NCI-H146 treated with DMSO at 0.1 percent for 48 hours (cell line): Measurements from ENCODE around the gene KIAA0319L.

ENCODE experiments used
- DNase-seq: peaks from one replicate; lab custom pipeline; 2025; ENCODE audit not compliant: unreplicated experiment; lab: John Stamatoyannopoulos, UW

KIAA0319L gene

DNA sequence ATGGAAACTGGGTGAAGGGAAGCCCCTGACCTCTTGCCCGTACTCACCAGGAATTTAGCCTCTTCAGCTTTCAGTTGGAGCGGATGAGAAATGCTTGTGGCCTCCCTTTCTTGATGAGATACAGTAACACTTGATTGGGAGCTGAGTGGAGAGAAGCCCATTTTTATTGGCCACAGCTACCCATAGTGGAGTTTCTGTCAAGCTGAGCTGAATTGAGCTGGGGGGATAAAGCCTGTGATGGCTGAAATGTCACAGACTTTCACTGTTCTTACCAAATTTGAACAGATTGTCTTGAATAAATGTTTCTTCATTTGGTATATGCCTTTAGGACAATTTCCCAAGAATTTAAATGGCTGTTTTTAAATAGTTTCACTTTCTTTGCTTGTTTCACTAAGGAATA, 162.8 kb downstream of the KIAA0319L start:
- no peak for DNase-seq

DNA sequence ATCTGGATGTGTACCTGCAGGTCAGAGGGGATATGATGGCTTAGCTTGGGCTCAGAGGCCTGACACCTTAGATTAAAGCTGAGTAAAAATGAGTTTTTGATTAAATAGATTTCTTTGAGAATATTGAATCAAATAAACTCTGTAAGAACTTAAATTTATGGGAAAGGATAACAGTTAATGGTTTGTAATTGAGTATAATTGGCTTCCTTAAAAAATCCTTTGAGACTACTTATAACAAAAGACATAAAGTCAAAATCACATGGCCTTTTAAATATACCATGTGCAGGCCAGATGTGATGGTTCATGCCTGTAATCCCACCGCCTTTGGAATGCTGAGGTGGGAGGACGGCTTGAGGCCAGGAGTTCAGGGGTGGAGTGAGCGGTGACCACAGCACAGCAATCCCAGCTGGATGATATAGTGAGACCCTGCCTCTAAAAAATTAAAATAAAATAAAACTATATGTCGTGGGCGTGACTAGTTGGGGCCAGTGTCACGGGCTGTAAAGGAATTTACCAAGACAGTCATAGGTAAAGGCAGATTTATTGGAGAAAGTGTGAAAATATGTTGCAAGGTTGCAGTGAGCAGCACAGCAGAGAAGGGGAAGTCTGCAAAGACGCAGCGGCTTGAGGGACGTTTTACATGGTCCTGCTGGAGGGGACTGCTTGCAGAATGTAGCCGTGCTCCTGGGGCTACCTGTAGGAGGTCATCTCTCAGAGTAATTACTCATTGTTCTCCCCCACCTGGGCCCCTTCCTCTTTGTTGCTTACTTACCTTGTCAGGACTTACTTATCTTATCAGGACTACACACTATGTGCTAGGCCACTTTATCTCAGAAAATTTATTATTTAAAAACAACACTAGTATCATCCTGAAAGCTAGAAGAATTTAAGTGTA, 166.4 kb downstream of the KIAA0319L start:
- DNase-seq = no peak

DNA sequence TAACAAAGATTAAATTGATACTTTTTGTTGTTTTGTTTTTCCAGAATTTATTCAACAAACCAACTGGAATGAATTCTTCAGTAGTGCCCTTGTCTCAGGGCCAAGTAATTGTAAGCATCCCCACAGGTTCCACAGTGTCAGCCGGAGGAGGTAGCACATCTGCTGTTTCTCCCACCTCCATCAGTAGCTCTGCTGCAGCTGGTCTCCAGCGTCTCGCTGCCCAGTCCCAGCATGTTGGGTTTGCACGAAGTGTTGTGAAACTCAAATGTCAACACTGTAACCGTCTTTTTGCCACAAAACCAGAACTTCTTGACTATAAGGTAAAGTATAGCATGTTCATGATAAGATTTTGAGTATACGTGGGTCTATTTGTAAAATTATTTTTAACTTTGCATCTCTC, 170.2 kb downstream of the KIAA0319L start:
- no peak for DNase-seq

DNA sequence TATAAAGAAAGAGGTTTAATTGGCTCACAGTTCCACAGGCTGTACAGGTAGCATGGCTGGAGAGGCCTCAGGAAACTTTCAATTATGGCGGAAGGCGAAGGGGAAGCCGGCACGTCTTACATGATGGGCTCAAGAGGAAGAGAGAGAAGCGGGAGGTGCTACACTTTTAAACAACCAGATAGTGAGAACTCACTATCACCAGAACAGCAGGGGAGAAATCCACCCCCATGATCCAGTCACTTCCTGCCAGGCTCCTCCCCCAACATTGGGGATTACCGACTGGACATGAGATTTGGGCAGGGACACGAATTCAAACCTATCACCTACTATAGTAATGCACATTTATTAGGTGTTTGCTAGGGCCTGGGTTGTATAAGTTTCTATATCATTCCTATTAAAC, 170.9 kb downstream of the KIAA0319L start:
- no peak for DNase-seq
